Stimulated activated CD4-positive, alpha-beta T cell treated with anti-CD3 and anti-CD28 coated beads, TNF-alpha, amount 100 ng/mL, for 48 hours (primary cell): ENCODE data around the gene SYCP3.
"Not testable (repeated sequence)": the region's sequence is repeated elsewhere in the genome, so short reads cannot be mapped to it uniquely, and the experiment has no call there.

Source experiments
- DNase-seq, 3 donors: peaks; one replicate each; pipeline ENCODE4 v3.0.0-alpha.2; 2020; ENCODE audit warnings: low read depth in 3 of 3

The SYCP3 gene

GRCh38 chr12:101713930-101714329 lies 25.3 kb downstream of the SYCP3 start:
- DNase-seq = no peak

DNA sequence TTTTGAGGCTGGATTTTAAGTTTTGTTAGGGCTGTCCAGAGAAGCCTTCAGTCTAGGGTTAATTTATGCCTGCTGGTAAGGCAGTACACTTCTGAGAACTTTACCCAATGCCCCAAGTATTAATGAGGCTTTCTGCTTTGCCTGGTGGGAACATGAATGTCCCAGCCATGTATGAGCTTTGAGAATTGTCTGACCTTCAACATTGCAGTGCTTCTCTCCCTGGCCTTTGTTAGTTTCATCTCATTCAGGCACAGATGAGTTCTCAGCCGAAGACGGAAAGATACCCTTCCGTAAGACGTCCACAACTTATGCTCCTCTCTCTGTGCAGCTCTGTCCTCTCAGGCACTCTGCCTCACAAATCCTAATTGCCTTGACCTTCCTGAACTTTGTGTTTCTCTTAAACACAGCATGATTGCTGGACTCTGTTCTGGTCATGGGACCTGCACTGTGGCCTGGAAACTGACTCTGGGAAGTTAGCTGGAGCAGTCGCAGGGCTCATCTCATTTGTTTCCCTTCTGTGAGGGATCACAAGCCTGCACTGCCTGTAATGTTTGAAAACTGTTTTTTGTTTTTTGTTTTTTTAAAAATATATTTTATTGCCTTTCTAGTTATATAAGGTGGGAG lies 26.1 kb downstream of the SYCP3 start:
- DNase-seq = no peak

DNA sequence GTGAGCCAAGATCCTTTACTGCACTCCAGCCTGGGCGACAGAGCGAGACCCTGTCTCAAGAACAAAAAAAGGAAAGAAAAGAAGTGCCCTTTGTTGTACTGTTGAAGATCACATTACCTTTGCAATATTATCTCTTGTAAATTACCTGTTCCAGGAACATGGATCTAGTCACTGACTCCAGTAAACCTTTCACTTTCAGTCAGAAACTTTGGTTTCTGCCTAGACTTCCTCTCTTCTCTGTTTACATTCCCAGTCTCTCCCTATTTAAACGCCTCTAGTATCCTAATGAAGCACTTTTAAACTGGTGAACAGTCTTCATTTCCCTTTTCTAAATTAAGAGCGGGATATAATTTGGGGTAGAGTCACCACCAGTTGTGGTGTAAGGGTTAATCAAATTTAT lies 29.0 kb downstream of the SYCP3 start:
- no peak for DNase-seq

- no peak for DNase-seq
These were observed 32.0 kb downstream of the SYCP3 start for GRCh38 chr12:101707131-101707782.

- DNase-seq = no peak
These were observed 32.9 kb downstream of the SYCP3 start for GRCh38 chr12:101706403-101706802.

DNA sequence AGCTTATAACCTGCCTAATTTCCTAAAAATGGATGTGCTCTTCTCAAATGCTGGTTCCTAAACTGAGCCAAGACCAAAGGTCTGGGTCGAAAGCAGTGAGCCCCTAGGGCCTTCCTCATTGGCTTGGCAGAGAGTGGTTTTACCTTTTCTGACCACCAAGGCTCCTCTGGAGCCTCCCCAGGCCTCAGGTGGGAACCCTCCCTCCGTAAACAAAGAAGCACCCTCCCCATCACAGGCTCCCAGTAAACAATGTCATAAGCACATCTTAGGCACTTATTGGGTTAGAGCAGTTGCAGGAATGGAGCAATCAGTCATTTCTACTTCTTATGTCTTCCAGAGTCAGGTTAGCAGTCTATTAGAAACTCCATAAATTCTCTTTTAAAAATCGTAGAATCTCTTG lies 35.8 kb downstream of the SYCP3 start:
- DNase-seq = no peak

DNA sequence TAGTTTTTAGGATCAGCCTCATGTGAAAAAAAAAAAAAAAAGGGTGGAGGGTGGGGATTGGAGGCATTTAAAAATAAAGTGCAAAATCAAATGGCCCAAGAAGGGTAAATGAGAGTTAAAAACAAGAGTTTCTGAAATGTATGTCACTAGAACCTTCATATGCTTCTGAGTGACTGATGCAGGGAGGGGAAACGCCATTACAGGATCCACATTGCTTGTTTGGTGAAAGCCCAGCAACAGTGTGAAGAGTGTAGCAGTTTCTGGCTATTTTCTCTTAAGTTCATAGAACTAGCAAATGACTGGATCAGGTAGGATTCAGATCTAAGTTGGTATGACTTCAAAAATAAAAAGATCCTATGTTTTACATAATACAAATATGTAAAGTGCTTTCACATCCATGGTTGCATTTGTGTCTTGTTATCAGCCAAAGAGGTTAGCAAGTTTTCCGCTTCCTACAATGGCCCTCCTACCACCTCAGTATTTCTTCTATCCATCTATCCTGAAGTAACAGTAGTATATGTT lies 38.9 kb downstream of the SYCP3 start:
- no peak for DNase-seq

GRCh38 chr12:101698800-101699347 lies 40.4 kb downstream of the SYCP3 start:
- DNase-seq = no peak

- peak in 1 of 3 donors; percentile 11 for DNase-seq
These were observed 41.1 kb downstream of the SYCP3 start for GRCh38 chr12:101697930-101698799.

- DNase-seq = peak; percentile 19 to 62 (median 24)
These were observed 41.9 kb downstream of the SYCP3 start, which contains the start of gene CHPT1 for GRCh38 chr12:101697197-101697929. TSS of gene CHPT1 (plus strand) at chr12:101697640. CDS start at chr12:101697862, 222 bp downstream.

DNA sequence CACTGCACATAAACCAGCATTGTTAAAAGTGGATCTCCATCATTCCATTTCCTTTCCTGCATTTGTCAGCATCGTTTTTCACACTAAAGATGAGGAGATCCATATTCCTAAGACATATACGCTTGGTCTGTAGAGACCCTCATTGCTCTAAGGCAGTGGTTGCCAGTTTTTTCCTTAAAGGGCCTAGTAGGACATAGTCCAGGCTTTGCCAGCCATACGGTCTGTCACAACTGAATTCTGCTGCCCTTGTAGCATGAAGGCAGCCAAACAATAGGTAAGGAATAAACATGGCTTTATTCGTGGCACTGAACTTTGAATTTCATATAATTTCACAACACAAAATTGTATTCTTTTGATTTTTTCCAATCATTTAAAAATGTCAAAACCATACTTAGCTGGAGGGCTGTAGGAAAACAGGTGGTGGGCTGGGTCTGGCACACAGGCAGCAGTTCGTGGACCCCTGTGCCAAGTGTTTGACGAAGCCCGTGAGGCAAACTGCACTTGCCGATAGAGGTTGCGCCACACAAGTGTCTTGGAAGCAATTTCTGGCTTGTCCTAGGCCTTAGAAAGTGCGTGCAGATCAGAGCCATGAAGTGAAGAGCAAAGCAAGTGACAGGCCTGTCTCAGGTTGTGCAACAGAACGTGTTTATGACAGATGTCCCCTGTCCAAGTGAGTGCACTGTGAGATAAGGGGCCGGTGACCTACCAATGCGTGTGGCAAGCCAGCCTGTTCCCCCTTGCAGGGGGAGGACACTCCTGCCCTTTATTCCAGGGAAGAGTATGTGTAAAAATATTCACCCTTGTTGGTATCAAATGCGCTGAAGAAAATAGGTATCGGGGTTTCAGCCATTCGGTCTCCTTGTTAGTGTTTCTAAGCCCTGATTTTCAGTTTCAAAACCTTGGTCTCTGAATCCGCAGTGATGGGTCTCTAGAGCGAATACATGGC lies 42.7 kb downstream of the SYCP3 start:
- no peak for DNase-seq

GRCh38 chr12:101695706-101696105 lies 43.6 kb downstream of the SYCP3 start:
- DNase-seq = no peak

DNA sequence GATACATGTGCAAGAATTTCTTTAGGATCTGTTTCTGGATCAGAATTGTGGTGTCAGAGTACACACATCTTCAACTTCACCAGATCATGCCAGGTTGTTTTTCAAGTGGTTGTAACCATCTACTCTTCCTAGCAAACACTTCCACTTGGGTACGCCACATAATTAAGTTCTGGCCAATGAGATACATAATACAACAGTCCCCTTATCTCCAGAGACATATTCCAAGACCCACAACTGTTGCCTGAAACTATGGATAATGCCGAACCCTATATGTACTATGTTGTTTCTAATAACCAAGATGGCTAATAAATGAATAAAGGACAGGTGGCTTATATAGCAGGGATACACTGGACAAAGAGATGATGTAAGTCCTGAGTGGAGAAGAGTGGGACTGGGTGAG lies 44.3 kb downstream of the SYCP3 start:
- no peak for DNase-seq

DNA sequence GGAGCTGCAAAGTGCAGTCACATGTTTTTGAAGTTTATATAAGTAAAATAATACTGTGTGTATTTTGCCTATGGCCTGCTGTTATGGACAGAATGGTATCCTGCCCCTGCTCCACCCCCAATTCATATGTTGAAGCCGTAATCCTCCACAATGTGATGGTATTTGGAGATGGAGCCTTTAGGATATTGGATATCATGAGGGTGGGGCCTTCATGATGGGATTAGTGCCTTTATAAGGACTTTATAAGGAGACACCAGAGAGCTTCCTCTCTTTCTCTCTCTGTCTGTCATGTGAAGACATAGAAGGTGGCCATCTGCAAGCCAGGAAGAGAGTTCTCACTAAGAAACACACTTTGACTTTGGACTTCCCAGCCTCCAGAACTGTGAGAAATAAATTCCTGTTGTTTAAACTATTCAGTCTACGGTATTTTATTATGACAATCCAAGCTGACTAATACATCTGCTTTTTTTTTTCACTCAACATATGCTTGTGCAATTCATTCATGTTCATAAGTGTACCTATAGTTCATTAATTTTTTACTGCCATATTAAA lies 44.9 kb downstream of the SYCP3 start:
- no peak for DNase-seq

- DNase-seq = no peak
These were observed 47.7 kb downstream of the SYCP3 start for GRCh38 chr12:101691503-101692096.

DNA sequence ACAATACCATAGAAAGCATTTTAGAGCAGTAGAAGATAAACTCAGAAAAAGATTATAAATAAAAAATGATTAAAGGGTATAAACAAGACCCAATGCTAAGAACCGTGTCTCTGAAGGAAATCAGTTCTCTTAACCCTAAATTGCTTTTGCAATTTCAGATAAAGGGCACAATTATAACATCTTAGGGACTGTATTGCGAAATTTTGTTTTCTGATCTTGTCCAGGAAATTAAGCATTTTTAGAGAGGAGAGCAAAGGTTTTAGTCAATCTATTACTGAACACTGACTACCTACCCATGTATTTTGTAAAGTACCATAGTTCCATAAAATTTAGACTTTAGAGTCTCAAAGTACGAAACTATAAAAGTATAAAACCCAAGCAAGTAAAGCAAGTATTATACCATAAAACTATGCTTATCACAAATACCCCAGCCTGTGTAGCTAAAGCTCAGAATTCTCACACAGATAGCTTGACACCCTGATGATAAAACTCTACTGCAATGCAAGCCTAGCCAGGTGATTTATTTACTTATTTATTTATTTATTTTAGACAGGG lies 48.6 kb downstream of the SYCP3 start:
- no peak for DNase-seq

DNA sequence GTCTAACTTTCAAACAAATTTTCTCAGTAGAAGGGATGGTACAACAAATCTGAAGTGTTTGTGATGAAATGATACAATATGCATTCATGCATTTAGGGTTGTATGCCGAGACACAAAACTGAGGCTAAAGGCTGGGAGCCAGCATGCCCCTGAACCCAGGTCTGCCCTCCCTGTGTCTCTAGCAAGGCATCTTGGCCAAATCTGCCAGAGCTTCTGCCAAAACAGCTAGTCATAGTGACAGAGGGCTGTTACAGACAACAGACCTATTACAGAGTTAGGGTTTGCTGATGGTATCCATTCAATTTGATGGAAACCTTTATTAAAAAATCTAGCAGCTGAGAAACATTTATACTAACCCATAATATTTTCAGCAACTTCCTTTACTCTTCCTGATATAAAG lies 53.1 kb downstream of the SYCP3 start:
- no peak for DNase-seq

DNA sequence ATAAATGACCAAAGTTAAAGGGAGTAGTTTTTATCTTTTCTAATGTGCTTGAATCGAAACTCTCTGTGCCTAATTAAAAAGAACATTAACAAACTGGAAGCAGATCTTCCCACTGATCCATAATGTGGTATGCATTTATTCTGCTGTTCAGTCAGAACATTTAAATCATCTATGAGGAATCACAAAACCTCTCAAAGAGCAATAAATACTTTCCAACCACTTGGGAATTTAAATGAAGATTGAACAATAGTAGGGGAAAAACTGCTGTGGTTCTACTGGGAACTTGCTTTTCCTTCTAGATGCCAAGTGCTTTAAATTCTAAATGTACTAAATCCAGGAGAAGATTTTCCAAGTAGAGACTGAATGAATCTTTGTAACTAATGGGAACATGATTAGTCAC lies 54.2 kb downstream of the SYCP3 start:
- no peak for DNase-seq

- DNase-seq = not testable (repeated sequence)
These were observed 57.6 kb downstream of the SYCP3 start for GRCh38 chr12:101681627-101682026.
